Naive thymus-derived CD4-positive, alpha-beta T cell (primary cell): ENCODE measurements around the gene GTSF1L. TPM values are rescaled to one million over a fixed set of nuclear protein-coding genes. Genes with fewer than 3 reads are reported as not detected.

Experiments used
- ATAC-seq: fragments of 150-1000 bp; cut with Tn5 transposase; 2 replicates; pipeline ENCODE4 v1.10.0; 2021; ENCODE audit warnings: mild to moderate bottlenecking, moderate library complexity
- CTCF ChIA-PET: fragments of 350-600 bp; sonication (Branson Sonifier 250); formaldehyde crosslinking; loops from one replicate; lab custom pipeline; 2021; ENCODE audit warnings: antibody characterized with exemption; lab: Charles Lee
- POLR2A ChIA-PET: fragments of 350-600 bp; sonication (Branson Sonifier 250); formaldehyde crosslinking; loops from one replicate; lab custom pipeline; 2021; ENCODE audit warnings: antibody characterized with exemption, inconsistent platforms; lab: Charles Lee
- DNase-seq, 9 donors: peaks; one replicate each; pipeline versions ENCODE4 v3.0.0 to v3.0.0-alpha.2; 2020 to 2022; ENCODE audit warnings: mixed read lengths in 1 of 9
- H3K27ac ChIP-seq: one replicate; pipeline ENCODE4 v1.7.0; 2013; ENCODE audit warnings: mild to moderate bottlenecking, low read depth, low read length, moderate library complexity
- H3K27me3 ChIP-seq, 2 donors: one replicate each; pipeline ENCODE4 v1.7.0; 2013; ENCODE audit warnings: low read length in 2 of 2, mild to moderate bottlenecking in 2 of 2, moderate library complexity in 2 of 2; ENCODE audit not compliant: control insufficient read depth in 2 of 2, insufficient read depth in 2 of 2
- H3K36me3 ChIP-seq, 3 experiments: 1 replicate in 2 of 3; 2 replicates in 1 of 3; pipeline ENCODE4 v1.7.0; 2013; ENCODE audit warnings: low read length in 3 of 3, mild to moderate bottlenecking in 3 of 3, moderate library complexity in 1 of 3; ENCODE audit not compliant: insufficient read depth in 3 of 3, control insufficient read depth in 2 of 3
- H3K4me1 ChIP-seq, 2 donors: one replicate each; pipeline ENCODE4 v1.7.0; 2013; ENCODE audit warnings: low read length in 2 of 2, mild to moderate bottlenecking in 2 of 2, moderate library complexity in 1 of 2; ENCODE audit not compliant: control insufficient read depth in 2 of 2, insufficient read depth in 2 of 2
- H3K4me3 ChIP-seq: 2 replicates; pipeline ENCODE4 v1.7.0; 2013; ENCODE audit warnings: mild to moderate bottlenecking, low read length
- H3K9me3 ChIP-seq, 3 experiments: 1 replicate in 2 of 3; 2 replicates in 1 of 3; pipeline ENCODE4 v1.7.0; 2013; ENCODE audit warnings: low read length in 3 of 3; ENCODE audit not compliant: control insufficient read depth in 2 of 3
- H3K27ac Mint-ChIP-seq, 9 donors: one replicate each; pipeline ENCODE4 v1.8.0; 2020 to 2022; ENCODE audit warnings: mixed read lengths in 9 of 9, mild to moderate bottlenecking in 8 of 9, moderate library complexity in 5 of 9, inconsistent platforms in 2 of 9
- H3K27me3 Mint-ChIP-seq, 5 donors: one replicate each; pipeline ENCODE4 v1.8.0; 2021 to 2022; ENCODE audit warnings: mixed read lengths in 5 of 5, mild to moderate bottlenecking in 1 of 5
- H3K36me3 Mint-ChIP-seq, 5 donors: one replicate each; pipeline ENCODE4 v1.8.0; 2020 to 2022; ENCODE audit warnings: mixed read lengths in 5 of 5, mild to moderate bottlenecking in 3 of 5, inconsistent platforms in 1 of 5
- H3K4me1 Mint-ChIP-seq, 7 donors: one replicate each; pipeline ENCODE4 v1.8.0; 2020 to 2022; ENCODE audit warnings: mixed read lengths in 7 of 7, mild to moderate bottlenecking in 3 of 7, inconsistent platforms in 1 of 7
- H3K4me3 Mint-ChIP-seq, 10 donors: one replicate each; pipeline ENCODE4 v1.8.0; 2020 to 2022; ENCODE audit warnings: mild to moderate bottlenecking in 10 of 10, mixed read lengths in 10 of 10, moderate library complexity in 6 of 10, inconsistent platforms in 2 of 10
- H3K9me3 Mint-ChIP-seq, 11 donors: one replicate each; pipeline ENCODE4 v1.8.0; 2020 to 2022; ENCODE audit warnings: mixed read lengths in 11 of 11, mild to moderate bottlenecking in 4 of 11, inconsistent platforms in 1 of 11, moderate library complexity in 1 of 11
- intact Hi-C, 2 donors: fragments of 100-400 bp; cut with micrococcal nuclease; formaldehyde crosslinking; loops; one replicate each; pipeline ENCODE4 v1.15.1; 2023
- polyA plus RNA-seq, 2 donors: library from polyadenylated mRNA; unstranded; fragments of 300-500 nt; fragmentation: Illumina TruSeq; gene quantifications; one replicate each; pipeline ENCODE4 v1.2.3, GENCODE V29; 2021
- total RNA-seq, 6 experiments: library from RNA in 5 of 6; stranded (reverse) in 5 of 6; gene quantifications; 1 replicate in 5 of 6; 2 replicates in 1 of 6; pipeline ENCODE4 v1.2.3 and lab custom pipeline; 2021 to 2026

Gene GTSF1L
- total and polyA plus RNA-seq, 7 experiments from 2014 or later: 1.4 to 1.7 TPM; not detected in 5

GRCh38 chr20:43749734-43750294 is 23.0 kb upstream of the GTSF1L start:
- H3K27ac ChIP-seq: no peak overlapping the region
- H3K27me3 ChIP-seq: no peaks in the 10 kb centered on the region
- POLR2A ChIA-PET: interaction anchor here (1.6 kb wide), 1 partner anchor 28 kb away, joined by 4 read pairs; no protein-coding TSS in a partner anchor
- peaks cover 15 to 18% of the 10 kb centered on the region in 2 donors for H3K4me1 ChIP-seq
- intact Hi-C loops: loop anchor here (1.0 to 10.0 kb wide), 13 partner anchors 27 to 440 kb away; no protein-coding TSS in a partner anchor
- CTCF ChIA-PET: interaction anchor here (0.6 to 3.5 kb wide), 11 partner anchors 14 to 440 kb away, joined by 3 to 21 read pairs (median 3); no protein-coding TSS in a partner anchor
- peaks cover 22 to 44% (median 38%) of the 10 kb centered on the region in 7 donors for H3K4me1 Mint-ChIP-seq
- DNase-seq (peak; percentile 50 to 94 (median 72)), ATAC-seq (peak; percentile 85)
- H3K9me3 ChIP-seq: no peaks in the 10 kb centered on the region
- H3K4me3 ChIP-seq: no peak overlapping the region
- no peaks in the 10 kb centered on the region for H3K36me3 ChIP-seq
- H3K9me3 Mint-ChIP-seq: peaks cover 0 to 9% (median 0%) of the 10 kb centered on the region in 11 donors
- peak overlapping the region in 6 of 9 donors; percentile 28 to 81 (median 51) for H3K27ac Mint-ChIP-seq
- H3K4me3 Mint-ChIP-seq: peak overlapping the region in 6 of 10 donors; percentile 29 to 54 (median 46)
- H3K27me3 Mint-ChIP-seq: peaks cover 0 to 18% (median 0%) of the 10 kb centered on the region in 5 donors
- peaks cover 0 to 8% (median 0%) of the 10 kb centered on the region in 5 donors for H3K36me3 Mint-ChIP-seq

GRCh38 chr20:43748274-43748673 is 21.5 kb upstream of the GTSF1L start:
- Mint-ChIP-seq H3K4me1 (peaks cover 22 to 44% (median 38%) of the 10 kb centered on the region in 7 donors), H3K4me3 (no peak overlapping the region), H3K36me3 (peaks cover 0 to 3% (median 0%) of the 10 kb centered on the region in 5 donors), H3K27me3 (peaks cover 0 to 18% (median 0%) of the 10 kb centered on the region in 5 donors), H3K27ac (no peak overlapping the region), H3K9me3 (peaks cover 0 to 4% (median 0%) of the 10 kb centered on the region in 11 donors)
- Histone ChIP-seq H3K4me1 (peaks cover 15 to 18% of the 10 kb centered on the region in 2 donors), H3K27ac (no peak overlapping the region), H3K36me3 (no peaks in the 10 kb centered on the region), H3K4me3 (no peak overlapping the region), H3K27me3 (no peaks in the 10 kb centered on the region), H3K9me3 (no peaks in the 10 kb centered on the region)
- DNase-seq (no peak), ATAC-seq (no peak)
- ChIA-PET POLR2A (interaction anchor here (1.6 kb wide), 1 partner anchor 14 kb away, joined by 3 read pairs; no protein-coding TSS in a partner anchor), CTCF (interaction anchor here (0.7 to 3.5 kb wide), 5 partner anchors 20 to 332 kb away, joined by 3 to 21 read pairs (median 4); no protein-coding TSS in a partner anchor)
- intact Hi-C loops: loop anchor here in 1 of 2 donors (2.0 kb wide), 2 partner anchors 25 to 209 kb away; no protein-coding TSS in a partner anchor

GRCh38 chr20:43746344-43747137 is 19.7 kb upstream of the GTSF1L start:
- H3K4me1 Mint-ChIP-seq: peaks cover 12 to 32% (median 27%) of the 10 kb centered on the region in 7 donors
- ChIA-PET POLR2A (no interaction called here), CTCF (no interaction called here)
- Histone ChIP-seq H3K27me3 (no peaks in the 10 kb centered on the region), H3K27ac (no peak overlapping the region), H3K4me1 (peaks cover 3 to 18% of the 10 kb centered on the region in 2 donors), H3K9me3 (no peaks in the 10 kb centered on the region), H3K4me3 (no peak overlapping the region), H3K36me3 (no peaks in the 10 kb centered on the region)
- H3K4me3 Mint-ChIP-seq: no peak overlapping the region
- no peak for ATAC-seq
- peaks cover 0 to 3% (median 0%) of the 10 kb centered on the region in 5 donors for H3K36me3 Mint-ChIP-seq
- no peak overlapping the region for H3K27ac Mint-ChIP-seq
- intact Hi-C loops: no loop called here
- peaks cover 0 to 17% (median 0%) of the 10 kb centered on the region in 5 donors for H3K27me3 Mint-ChIP-seq
- DNase-seq: no peak
- peaks cover 0 to 4% (median 0%) of the 10 kb centered on the region in 11 donors for H3K9me3 Mint-ChIP-seq

- H3K4me3 Mint-ChIP-seq: no peak overlapping the region
- ChIA-PET CTCF (interaction anchor here (1.2 kb wide), 1 partner anchor 20 kb away, joined by 3 read pairs; no protein-coding TSS in a partner anchor), POLR2A (no interaction called here)
Measured at GRCh38 chr20:43744966-43745730, 18.3 kb upstream of the GTSF1L start.

GRCh38 chr20:43744151-43744611 is 17.4 kb upstream of the GTSF1L start:
- ChIA-PET CTCF (interaction anchor here (0.5 to 1.2 kb wide), 3 partner anchors 16 to 275 kb away, joined by 3 read pairs; no protein-coding TSS in a partner anchor), POLR2A (interaction anchor here (0.6 to 1.3 kb wide), 2 partner anchors 12 to 83 kb away, joined by 3 to 5 read pairs; no protein-coding TSS in a partner anchor)
- Histone ChIP-seq H3K4me1 (peaks cover 0 to 10% of the 10 kb centered on the region in 2 donors), H3K4me3 (no peak overlapping the region), H3K9me3 (no peaks in the 10 kb centered on the region), H3K36me3 (no peaks in the 10 kb centered on the region), H3K27me3 (no peaks in the 10 kb centered on the region), H3K27ac (no peak overlapping the region)
- no peaks in the 10 kb centered on the region for H3K9me3 Mint-ChIP-seq
- intact Hi-C loops: no loop called here
- H3K27me3 Mint-ChIP-seq: peaks cover 0 to 7% (median 0%) of the 10 kb centered on the region in 5 donors
- peak overlapping the region in 2 of 9 donors; percentile 41 to 55 for H3K27ac Mint-ChIP-seq
- no peak overlapping the region for H3K4me3 Mint-ChIP-seq
- ATAC-seq (peak; percentile 18), DNase-seq (peak in 5 of 9 donors; percentile 18 to 34 (median 23))
- H3K36me3 Mint-ChIP-seq: no peaks in the 10 kb centered on the region
- peaks cover 0 to 10% (median 7%) of the 10 kb centered on the region in 7 donors for H3K4me1 Mint-ChIP-seq

More at GRCh38 chr20:43744966-43745730, 18.3 kb upstream of the GTSF1L start:
- no peak for DNase-seq
- no peak overlapping the region for H3K4me3 ChIP-seq
- H3K9me3 ChIP-seq: no peaks in the 10 kb centered on the region
- H3K9me3 Mint-ChIP-seq: no peaks in the 10 kb centered on the region
- H3K4me1 ChIP-seq: peaks cover 0 to 17% of the 10 kb centered on the region in 2 donors
- ATAC-seq: peak; percentile 44
- no peak overlapping the region for H3K27ac ChIP-seq
- H3K27ac Mint-ChIP-seq: peak overlapping the region in 1 of 9 donors; percentile 51
- H3K36me3 ChIP-seq: no peaks in the 10 kb centered on the region
- intact Hi-C loops: no loop called here
- H3K27me3 Mint-ChIP-seq: peaks cover 0 to 7% (median 0%) of the 10 kb centered on the region in 5 donors
- H3K27me3 ChIP-seq: no peaks in the 10 kb centered on the region
- H3K36me3 Mint-ChIP-seq: no peaks in the 10 kb centered on the region
- H3K4me1 Mint-ChIP-seq: peaks cover 0 to 18% (median 16%) of the 10 kb centered on the region in 7 donors
